Fibroblast of mammary gland (primary cell): ENCODE measurements around the gene SPEM2.

ENCODE experiments used
- DNase-seq: peaks from one replicate; pipeline ENCODE4 v3.0.0-alpha.2; 2010; ENCODE audit warnings: low read depth
- H3K4me3 ChIP-seq: 2 replicates; pipeline ENCODE4 v1.5.1; 2011; ENCODE audit warnings: low read depth, mild to moderate bottlenecking, low read length, moderate library complexity; ENCODE audit not compliant: control insufficient read depth
- TF ChIP-seq, protein P1 (sequence below): conservative IDR thresholded peaks from 2 replicates; pipeline ENCODE4 v1.5.1; 2011; ENCODE audit warnings: low read depth, low read length, inconsistent platforms; ENCODE audit not compliant: control insufficient read depth, insufficient read depth

SPEM2 gene

DNA sequence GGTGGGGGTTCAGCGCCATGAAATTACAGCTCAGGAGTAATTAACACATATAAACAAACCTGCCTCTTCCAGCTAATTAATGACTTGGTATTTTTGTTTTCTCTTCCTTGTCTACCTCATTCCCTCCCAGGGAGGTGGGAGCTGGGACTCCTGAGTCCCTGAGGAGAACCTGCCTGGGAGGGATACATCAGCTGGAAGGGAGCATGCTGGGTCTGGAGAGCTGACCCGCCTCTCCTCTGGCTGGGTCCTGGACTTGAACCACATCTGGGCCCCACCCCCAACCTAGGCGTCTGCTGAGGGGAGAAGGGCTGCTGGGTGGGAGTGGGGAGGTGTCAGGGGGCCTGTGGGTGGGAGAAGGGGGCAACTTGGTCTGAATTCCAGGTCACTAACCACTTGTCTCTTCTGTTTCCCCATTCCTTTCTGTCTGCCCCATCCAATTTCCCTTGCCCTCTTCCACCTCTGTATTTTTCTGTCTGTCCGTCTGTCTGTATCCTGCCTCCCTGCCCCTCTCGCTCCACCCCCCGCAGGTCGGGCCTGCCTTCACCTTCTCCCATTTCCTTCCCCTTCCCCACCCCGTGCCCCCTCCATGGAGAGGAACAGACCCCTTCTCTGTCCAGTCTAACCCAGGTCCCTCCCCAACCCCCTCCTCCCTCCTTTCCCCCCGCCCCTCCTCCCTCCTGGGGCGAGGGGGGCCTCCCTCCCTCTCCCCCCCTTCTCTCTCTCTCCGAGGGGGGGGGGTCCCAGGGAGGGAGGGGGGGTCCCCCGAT is 17.7 kb upstream of the SPEM2 start, which contains the start of gene NLGN2:
Gene NLGN2 (plus strand): TSS at position 361 of the 767 bp plus-strand sequence. CDS start 411 bp downstream, outside the sequence.
- TF ChIP-seq, protein P1, sequence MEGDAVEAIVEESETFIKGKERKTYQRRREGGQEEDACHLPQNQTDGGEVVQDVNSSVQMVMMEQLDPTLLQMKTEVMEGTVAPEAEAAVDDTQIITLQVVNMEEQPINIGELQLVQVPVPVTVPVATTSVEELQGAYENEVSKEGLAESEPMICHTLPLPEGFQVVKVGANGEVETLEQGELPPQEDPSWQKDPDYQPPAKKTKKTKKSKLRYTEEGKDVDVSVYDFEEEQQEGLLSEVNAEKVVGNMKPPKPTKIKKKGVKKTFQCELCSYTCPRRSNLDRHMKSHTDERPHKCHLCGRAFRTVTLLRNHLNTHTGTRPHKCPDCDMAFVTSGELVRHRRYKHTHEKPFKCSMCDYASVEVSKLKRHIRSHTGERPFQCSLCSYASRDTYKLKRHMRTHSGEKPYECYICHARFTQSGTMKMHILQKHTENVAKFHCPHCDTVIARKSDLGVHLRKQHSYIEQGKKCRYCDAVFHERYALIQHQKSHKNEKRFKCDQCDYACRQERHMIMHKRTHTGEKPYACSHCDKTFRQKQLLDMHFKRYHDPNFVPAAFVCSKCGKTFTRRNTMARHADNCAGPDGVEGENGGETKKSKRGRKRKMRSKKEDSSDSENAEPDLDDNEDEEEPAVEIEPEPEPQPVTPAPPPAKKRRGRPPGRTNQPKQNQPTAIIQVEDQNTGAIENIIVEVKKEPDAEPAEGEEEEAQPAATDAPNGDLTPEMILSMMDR: no peak
- DNase-seq: no peak

DNA sequence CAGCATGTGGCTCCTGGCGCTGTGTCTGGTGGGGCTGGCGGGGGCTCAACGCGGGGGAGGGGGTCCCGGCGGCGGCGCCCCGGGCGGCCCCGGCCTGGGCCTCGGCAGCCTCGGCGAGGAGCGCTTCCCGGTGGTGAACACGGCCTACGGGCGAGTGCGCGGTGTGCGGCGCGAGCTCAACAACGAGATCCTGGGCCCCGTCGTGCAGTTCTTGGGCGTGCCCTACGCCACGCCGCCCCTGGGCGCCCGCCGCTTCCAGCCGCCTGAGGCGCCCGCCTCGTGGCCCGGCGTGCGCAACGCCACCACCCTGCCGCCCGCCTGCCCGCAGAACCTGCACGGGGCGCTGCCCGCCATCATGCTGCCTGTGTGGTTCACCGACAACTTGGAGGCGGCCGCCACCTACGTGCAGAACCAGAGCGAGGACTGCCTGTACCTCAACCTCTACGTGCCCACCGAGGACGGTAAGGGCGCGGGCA is 17.1 kb upstream of the SPEM2 start:
- no peak overlapping the region for H3K4me3 ChIP-seq
- TF ChIP-seq, protein P1: no peak
- DNase-seq: no peak

More for the DNA sequence above, 17.7 kb upstream of the SPEM2 start, which contains the start of gene NLGN2:
- H3K4me3 ChIP-seq: no peak within 1 kb of the TSS

GRCh38 chr17:7408863-7409262 is 16.6 kb upstream of the SPEM2 start:
- no peak for DNase-seq
- no peak overlapping the region for H3K4me3 ChIP-seq
- TF ChIP-seq, protein P1: no peak

- H3K4me3 ChIP-seq: no peak overlapping the region
- no peak for DNase-seq
- TF ChIP-seq, protein P1: no peak
Measured at GRCh38 chr17:7409716-7410115, 15.7 kb upstream of the SPEM2 start.

DNA sequence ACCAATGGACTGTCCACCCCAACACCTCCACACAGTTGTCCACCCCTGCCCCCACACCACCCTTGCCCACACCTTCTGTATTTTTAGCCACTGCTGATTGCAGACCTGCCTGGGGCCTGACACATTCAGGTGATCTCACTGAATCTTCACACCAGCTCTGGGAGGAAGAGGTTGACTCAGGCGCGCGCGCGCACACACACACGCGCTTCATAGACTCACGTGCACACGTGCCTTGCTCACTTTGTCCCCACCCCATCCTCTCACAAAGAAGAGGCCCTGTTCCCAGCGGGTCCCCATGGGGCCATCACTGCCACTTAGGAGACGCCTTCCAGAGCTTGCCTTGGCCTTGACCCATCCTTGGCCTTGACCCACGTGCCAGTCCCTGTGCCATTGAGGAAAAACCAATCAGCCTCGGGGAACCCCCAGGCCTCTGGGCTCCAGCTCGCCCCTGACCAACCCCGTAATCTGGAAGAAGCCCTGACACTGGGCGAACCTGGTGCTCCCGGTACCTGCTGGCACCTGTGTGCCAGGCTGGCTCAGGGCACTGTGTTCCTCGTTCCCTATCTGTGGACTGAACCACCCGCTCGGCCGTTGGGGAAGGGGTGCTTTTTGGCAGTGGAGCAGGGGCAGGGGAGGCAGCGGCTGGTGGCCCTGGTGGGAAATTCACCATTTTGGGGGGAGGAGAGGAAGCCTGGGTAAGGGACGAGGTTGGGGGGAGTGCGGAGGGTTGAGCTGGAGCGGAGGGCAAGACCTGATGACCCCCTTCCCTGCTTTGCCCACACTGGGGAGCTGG is 14.6 kb upstream of the SPEM2 start:
- TF ChIP-seq, protein P1: no peak
- no peak for DNase-seq
- no peak overlapping the region for H3K4me3 ChIP-seq

- TF ChIP-seq, protein P1: no peak
- no peak overlapping the region for H3K4me3 ChIP-seq
- DNase-seq: no peak
Measured at GRCh38 chr17:7411427-7411750, 14.0 kb upstream of the SPEM2 start.
